Measurements from ENCODE around the gene HTRA3.

DNA sequence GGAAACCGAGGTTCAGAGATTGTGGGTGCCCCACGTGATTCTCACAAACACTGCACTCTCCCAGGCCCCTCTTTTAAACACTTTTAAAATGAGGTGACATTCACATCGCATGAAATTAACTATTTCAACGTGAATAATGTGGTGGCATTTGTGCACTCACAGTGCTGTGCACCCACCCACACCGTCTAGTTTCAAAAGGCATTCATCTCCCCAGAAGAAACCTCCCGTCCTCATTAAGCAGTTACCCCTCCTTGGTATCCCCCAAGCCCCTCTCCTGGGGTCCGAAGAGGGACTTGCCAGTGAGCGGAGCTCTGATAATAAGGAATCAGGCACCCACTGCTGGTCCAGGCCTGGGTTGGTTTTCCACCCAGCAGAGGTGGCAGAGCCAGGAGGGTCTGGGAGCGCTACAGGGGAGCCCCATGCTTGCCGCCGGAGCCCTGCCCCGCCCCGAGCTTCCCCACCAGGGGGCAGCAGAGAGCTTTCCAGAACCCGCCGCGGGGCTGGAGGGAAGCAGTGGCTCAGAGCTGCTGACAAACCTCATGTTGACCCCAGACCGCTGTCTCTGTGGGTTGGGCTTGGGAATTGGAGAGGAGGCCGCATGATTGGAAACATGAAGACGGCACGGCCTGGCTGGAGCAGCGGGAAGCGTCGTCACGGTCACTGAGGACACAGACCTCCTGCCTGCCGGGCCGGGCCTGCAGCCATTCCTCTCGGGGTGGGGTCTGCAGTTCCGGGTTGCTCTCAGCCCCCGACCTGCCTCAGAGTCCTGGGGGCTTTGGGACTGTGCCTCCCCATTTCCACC is 27.5 kb upstream of the HTRA3 start:
- peak; percentile 91 for TF ChIP-seq CTCF (IDR thresholded peaks at IDR 0.05; ENCODE audit: poor library complexity)
- TF ChIP-seq EZH2phosphoT487 (IDR thresholded peaks at IDR 0.05; ENCODE audit: low read depth, severe bottlenecking, unreplicated experiment) = no peak

Measured in hepatocyte (in vitro differentiated cells).